HepG2 (cell line): ENCODE data around the gene LMAN2L.

Source experiments
- FOXA1 ChIP-seq, 2 experiments: fragments of 450-650 bp in 1 of 2; sonication (generic) in 1 of 2; formaldehyde crosslinking in 1 of 2; IDR thresholded peaks; 2 replicates each; pipeline versions ENCODE4 v1.4.0 to v1.6.1; 2016 to 2020; ENCODE audit warnings: missing genetic modification reagents in 1 of 2
- JDP2 ChIP-seq: sonication (generic); formaldehyde crosslinking; IDR thresholded peaks from 2 replicates; pipeline ENCODE4 v1.8.1; 2022; ENCODE audit warnings: missing genetic modification reagents, borderline replicate concordance
- SMAD1 ChIP-seq: sonication (generic); formaldehyde crosslinking; IDR thresholded peaks from 2 replicates; pipeline ENCODE4 v1.4.0; 2020; ENCODE audit warnings: missing genetic modification reagents, low read depth, mild to moderate bottlenecking, borderline replicate concordance
- ZNF431 ChIP-seq: sonication (generic); formaldehyde crosslinking; IDR thresholded peaks from 2 replicates; pipeline ENCODE4 v1.9.0; 2022; ENCODE audit warnings: missing genetic modification reagents, low read depth, mild to moderate bottlenecking, borderline replicate concordance
- TF ChIP-seq, protein P1 (sequence below): sonication (generic); formaldehyde crosslinking; IDR thresholded peaks from 2 replicates; pipeline ENCODE4 v1.5.0; 2020; ENCODE audit warnings: mild to moderate bottlenecking, missing genetic modification reagents, moderate library complexity

GRCh38 chr2:96737251-96737650 is 2.6 kb downstream of the LMAN2L start:
- no peak for TF ChIP-seq JDP2 (CRISPR knock-in tag)
- no peak for TF ChIP-seq SMAD1 (CRISPR knock-in tag)
- TF ChIP-seq FOXA1 (IDR thresholded peaks at IDR 0.05) = no peak
- no peak for TF ChIP-seq FOXA1 (CRISPR knock-in tag; IDR thresholded peaks at IDR 0.05)
- TF ChIP-seq ZNF431 = no peak
- TF ChIP-seq, protein P1, sequence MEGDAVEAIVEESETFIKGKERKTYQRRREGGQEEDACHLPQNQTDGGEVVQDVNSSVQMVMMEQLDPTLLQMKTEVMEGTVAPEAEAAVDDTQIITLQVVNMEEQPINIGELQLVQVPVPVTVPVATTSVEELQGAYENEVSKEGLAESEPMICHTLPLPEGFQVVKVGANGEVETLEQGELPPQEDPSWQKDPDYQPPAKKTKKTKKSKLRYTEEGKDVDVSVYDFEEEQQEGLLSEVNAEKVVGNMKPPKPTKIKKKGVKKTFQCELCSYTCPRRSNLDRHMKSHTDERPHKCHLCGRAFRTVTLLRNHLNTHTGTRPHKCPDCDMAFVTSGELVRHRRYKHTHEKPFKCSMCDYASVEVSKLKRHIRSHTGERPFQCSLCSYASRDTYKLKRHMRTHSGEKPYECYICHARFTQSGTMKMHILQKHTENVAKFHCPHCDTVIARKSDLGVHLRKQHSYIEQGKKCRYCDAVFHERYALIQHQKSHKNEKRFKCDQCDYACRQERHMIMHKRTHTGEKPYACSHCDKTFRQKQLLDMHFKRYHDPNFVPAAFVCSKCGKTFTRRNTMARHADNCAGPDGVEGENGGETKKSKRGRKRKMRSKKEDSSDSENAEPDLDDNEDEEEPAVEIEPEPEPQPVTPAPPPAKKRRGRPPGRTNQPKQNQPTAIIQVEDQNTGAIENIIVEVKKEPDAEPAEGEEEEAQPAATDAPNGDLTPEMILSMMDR = no peak
